GM19328 (cell line): Measurements from ENCODE around the gene ORM1.

Experiments used
- ATAC-seq: cut with Tn5 transposase; IDR thresholded peaks from one replicate; pipeline ENCODE4 v1.9.1; 2021; ENCODE audit warnings: mild to moderate bottlenecking, moderate library complexity; ENCODE audit not compliant: unreplicated experiment

ORM1 gene

DNA sequence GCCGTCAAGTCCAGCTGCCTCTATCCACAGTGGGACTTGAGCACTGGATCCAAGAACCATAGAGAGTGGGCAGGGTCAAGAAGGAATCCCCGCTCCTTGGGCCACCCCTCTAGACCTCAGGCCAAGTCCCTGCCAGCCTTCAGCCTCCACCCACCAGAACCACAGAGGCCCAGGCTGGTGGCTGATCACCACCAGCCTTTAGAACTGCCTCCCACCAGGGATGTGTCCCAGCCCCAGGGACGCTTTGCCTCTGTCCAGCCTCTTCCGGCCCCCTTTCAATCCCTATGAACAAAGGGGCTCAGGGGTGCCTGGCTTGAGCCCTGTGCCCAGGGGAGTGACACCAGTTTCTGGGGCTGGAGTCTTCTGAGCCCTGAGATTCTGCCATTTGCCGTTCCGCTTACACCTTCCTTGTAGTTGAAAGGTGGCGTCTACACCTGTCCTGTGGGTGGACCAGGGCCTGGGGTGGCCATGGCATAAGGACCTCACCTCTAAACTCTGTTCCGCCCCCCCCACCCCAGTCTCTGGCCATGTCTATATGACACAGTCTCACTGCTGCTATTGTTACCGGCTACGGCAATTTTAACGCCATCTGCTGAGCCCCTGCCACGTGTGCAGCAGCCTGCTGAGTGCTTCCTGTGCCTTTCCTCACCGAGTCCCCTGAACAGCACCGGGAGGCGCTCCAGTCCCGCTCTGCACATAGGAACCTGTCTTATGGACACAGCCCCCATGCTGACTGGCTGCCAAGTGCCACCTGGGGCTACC lies 35.7 kb upstream of the ORM1 start:
- no peak for ATAC-seq

DNA sequence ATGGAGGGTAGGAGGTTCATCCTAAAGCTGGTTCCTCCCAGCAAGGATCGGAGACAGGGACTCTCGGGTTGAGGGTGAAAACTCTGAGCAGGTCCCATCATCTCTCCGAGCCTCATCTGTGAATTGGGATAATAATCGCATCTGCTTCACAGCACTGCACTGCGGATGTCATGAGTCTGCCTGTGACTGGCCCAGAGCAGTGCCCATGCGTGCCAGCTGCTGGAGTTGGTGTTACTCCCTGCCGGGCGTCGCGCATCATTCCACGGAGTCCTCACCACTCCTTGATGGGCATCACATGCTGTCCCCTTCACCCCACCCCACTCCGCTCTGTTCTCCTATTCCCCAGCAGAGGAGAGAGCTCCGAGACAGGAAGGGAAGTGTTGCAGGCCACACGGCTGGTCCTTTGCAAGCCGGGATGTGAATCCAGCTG lies 35.1 kb upstream of the ORM1 start:
- no peak for ATAC-seq

DNA sequence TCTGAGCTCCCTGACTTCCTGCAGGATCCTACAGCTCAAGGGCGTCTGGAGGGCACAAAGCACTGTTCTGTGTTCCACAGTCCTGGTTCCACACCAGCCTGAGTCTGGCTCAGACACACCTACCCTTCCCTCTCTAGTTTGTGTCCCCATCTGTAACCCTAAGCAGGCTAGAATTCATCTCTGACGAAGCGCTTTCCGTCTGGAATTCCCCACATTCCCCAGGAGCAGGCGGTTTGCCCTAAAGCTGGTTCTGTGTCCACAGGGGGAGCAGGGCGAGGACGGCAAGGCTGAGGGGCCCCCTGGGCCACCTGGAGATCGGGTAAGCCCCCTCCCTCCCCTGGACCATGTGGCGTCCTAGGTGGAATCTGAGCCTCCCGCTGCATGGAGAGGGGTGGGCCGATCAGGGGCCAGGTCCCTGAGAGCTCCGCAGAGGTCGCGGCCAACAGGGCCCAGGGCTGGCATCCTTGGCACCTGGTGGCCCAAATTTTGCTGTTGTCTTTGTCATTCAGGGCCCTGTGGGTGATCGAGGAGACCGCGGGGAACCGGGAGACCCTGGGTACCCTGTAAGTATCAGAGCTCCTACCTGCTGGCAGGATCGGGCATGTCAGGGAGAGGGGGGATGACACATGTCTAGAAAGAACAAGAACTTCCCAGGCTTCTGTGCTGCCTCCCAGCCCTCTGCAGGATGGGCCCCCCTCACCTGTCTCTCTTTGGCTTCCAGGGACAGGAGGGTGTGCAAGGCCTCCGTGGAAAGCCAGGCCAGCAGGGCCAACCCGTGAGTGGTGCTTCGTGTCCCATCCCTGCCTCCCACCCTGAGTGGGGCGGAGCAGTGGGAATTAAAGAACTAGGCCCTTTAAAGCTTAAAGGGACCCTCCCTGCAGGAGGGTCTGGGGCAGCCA lies 34.5 kb upstream of the ORM1 start:
- no peak for ATAC-seq

GRCh38 chr9:114289106-114289505 lies 33.8 kb upstream of the ORM1 start:
- ATAC-seq = no peak

- no peak for ATAC-seq
Measured at GRCh38 chr9:114289571-114290481, 33.1 kb upstream of the ORM1 start.

DNA sequence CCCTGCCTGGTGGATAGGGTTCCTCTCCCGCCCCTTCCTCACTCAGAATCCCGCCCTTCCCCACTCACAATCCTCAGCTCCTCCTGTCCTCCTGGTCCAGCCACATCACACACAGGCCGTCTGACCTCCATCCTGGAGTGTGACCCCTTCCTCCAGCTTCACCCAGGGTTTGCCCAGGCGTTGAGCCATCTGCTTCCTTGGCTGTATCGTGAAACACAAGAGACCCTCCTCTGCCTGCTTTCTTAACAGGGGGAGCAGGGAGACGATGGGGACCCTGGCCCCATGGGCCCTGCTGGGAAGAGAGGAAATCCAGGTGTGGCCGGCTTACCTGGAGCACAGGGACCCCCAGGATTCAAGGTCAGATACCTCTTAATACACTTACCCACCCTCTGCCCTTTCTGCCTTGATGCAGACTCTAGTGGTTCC lies 32.3 kb upstream of the ORM1 start:
- no peak for ATAC-seq

DNA sequence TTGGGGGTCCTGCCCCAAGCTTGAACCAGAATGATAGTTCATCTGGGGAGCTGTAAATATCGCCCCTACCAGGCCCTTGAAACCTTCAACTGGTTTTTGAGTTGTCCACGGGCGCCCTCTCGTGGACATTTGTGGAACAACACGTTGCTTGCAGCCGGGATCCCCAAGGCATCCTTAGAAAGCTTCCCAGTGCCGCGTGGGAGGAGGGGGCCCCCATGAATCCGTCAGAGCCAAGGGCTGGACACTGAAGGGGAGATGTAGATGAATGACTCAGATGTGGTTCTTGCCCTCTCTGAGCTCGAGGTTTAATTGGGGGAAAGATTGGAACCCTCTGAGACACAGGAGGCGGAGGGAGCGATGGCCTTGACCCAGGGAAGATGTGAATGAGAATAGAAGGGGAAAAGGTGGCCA lies 31.8 kb upstream of the ORM1 start:
- ATAC-seq = no peak

DNA sequence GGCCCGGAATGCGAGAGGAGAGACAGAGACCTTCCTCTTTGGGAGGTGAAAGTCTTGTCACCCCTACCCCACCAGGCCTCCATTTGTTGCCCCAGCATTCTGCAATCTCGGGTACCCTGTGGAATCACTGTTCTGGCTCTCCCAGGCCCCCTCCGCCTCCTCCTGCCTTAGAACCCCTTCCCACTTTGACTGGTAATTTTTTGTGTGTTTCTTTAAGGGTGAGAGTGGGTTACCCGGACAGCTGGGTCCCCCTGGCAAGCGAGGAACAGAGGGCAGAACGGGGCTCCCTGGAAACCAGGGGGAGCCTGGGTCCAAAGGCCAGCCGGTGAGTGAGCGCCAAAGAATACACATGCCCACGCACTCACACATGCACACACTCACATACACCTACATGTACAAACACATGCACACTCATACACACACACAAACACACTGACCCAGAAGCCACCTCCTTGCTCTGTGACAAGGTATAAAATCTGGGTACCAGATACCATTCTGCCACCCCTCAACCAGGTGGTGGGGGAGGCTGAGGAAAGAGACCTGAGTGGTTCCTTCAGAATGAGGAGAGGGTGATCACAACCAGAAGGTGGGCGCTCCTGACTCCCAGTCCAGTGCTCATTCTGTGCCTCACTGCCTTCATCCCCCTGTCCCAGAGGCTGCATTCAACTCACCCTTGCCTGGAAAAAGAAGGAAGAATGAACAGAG lies 30.9 kb upstream of the ORM1 start:
- ATAC-seq = no peak

DNA sequence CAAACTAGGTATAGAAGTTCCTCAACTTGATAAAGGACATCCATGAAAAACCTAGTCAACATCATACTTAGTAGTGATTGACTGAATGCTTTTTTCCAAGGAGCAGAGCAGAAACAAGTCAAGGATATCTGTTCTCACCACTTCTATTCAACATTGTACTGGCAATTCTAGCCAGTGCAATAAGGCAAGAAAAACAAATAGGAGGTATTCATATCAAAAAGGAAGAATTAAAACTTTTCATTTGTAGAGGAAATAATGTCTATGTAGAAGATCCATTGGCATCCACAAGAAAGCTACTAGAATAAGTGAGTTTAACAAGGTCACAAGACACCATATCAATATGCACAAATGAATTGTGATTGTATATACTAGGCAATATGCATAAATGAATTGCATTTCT lies 28.2 kb upstream of the ORM1 start:
- no peak for ATAC-seq

GRCh38 chr9:114296338-114296737 lies 26.6 kb upstream of the ORM1 start:
- ATAC-seq = no peak

DNA sequence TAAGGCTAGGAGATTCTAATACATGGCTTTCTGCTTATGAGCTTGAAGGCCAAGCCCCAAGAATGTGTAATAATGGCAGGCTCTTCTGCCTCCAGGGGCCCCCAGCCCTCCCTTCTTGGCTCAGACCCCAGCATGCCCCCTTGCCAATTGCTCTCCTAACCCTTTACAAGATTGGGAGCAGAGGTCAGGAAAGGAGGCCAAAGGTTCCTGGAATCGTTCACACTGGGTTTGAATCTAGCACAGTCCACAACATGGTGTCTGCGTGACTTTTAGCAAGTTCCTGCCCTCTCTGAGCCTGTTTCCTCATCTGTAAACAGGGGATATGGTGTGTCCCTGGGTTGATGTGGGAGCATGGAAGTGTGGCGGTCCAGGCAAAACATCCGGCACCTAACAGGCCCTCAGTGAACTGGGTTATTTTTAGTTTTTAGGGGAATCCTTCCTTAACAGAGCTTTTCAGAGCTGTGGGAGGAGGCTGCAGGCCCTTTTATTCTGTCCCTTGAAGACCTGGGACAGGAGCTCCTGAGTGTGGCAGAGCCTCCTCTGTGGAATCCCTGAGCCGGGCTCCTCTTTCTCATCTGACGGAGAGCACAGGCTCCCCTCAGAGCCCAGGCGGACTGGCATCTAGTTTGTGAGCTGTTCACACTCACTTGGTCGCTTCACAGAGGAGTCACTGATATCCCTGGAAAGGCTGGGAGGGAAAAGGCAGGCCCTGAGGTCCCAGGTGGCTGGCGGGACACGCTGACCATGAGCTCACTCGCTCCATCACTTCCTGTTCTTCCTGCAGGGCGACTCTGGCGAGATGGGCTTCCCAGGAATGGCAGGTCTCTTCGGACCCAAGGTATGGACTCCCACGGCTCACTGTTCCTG lies 23.4 kb upstream of the ORM1 start:
- ATAC-seq = no peak

GRCh38 chr9:114300153-114300845 lies 22.6 kb upstream of the ORM1 start:
- ATAC-seq = no peak

DNA sequence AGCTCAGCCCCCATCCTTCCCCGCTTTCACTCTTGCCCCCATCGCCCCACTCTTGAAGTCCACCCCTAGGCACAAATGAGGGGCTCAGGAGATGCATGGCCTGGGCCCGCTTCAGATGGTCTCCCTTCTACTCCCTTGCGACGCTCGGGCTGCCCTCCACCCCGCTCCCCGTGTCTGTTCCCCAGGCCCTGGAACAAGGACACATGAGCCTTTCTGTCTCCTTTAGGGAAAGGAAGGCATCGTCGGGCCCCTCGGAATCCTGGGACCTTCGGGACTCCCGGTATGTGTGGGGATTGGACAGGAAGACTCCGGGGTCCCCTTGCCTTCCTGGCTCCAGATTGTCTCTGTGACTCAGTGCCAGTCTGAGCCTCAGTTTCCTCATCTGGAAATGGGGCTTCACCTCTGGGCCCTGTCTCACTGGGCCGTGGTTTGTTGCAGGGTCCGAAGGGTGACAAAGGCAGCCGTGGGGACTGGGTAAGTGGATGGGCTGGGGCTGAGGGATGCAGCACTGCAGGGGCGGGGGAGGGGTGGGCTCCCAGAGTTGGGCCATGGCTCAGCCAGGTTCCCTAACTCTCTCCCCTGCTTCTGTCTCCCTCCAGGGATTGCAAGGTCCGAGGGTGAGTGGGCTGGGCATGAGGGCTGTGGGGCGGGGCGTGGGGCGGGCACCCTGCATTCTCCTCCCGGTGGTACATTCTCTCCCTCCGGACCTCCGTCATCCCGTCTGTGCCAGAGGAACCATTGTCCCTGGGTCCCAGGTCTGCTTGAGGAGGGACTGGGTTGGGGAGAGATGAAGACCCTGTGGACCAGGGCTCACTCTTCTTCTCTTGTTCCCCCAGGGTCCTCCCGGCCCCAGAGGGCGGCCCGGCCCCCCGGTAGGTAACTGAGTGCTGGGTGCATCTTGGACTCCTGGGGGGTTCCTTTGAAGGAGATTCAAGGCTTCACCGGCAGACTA lies 21.8 kb upstream of the ORM1 start:
- no peak for ATAC-seq

GRCh38 chr9:114301798-114302565 lies 20.9 kb upstream of the ORM1 start:
- ATAC-seq = no peak

GRCh38 chr9:114302727-114303126 lies 20.2 kb upstream of the ORM1 start:
- ATAC-seq = no peak

- no peak for ATAC-seq
Measured at GRCh38 chr9:114303571-114303970, 19.3 kb upstream of the ORM1 start.

- no peak for ATAC-seq
Measured at GRCh38 chr9:114303977-114304376, 18.9 kb upstream of the ORM1 start.
